GM12878 (cell line): ENCODE results near the gene PGK1. TPM values are rescaled to one million over a fixed set of nuclear protein-coding genes. Genes with fewer than 3 reads are reported as not detected.

ENCODE experiments used
- ATAC-seq: fragments of 200-7000 bp; cut with Tn5 transposase; 3 replicates; pipeline ENCODE4 v1.9.1; 2020; ENCODE audit warnings: mild to moderate bottlenecking, moderate library complexity
- BruUV-seq: library from RNA; stranded (reverse); fragments of 400-500 nt; replicated peaks from 2 replicates; lab custom pipeline; 2021; lab: Mats Ljungman, UMichigan
- CTCF ChIA-PET: fragments of 300-600 bp; sonication (Branson Sonifier 250); formaldehyde crosslinking; extraction: SDS; loops from one replicate; lab custom pipeline; 2021; ENCODE audit warnings: inconsistent platforms; lab: Yijun Ruan, JAX
- POLR2A ChIA-PET: fragments of 350-600 bp; formaldehyde crosslinking; extraction: SDS; loops from one replicate; lab custom pipeline; 2021; ENCODE audit warnings: inconsistent platforms; lab: Charles Lee
- RAD21 ChIA-PET: fragments of 300-600 bp; sonication (Branson Sonifier 250); formaldehyde crosslinking; loops from one replicate; lab custom pipeline; 2023; ENCODE audit warnings: antibody characterized with exemption; ENCODE audit not compliant: unreplicated experiment; lab: Charles Lee
- SMC1A ChIA-PET: fragments of 300-600 bp; sonication (Branson Sonifier 250); formaldehyde crosslinking; loops from one replicate; lab custom pipeline; 2023; ENCODE audit not compliant: unreplicated experiment, uncharacterized antibody; lab: Charles Lee
- DNase-seq: peaks from one replicate; pipeline ENCODE4 v3.0.0-alpha.2; 2011; ENCODE audit warnings: low read depth, low spot score
- FAIRE-seq: peaks from 3 replicates; lab custom pipeline; 2011; peaks lifted over from hg19 to GRCh38; lab: Jason Lieb, UNC
- H2AFZ ChIP-seq: 2 replicates; pipeline ENCODE4 v1.6.0; 2011; ENCODE audit warnings: low read depth, low read length, control low read depth; ENCODE audit not compliant: control insufficient read depth
- H3K27ac ChIP-seq: 2 replicates; pipeline ENCODE4 v1.5.1; 2011; ENCODE audit warnings: control low read depth; ENCODE audit not compliant: control insufficient read depth, insufficient read depth
- H3K27me3 ChIP-seq, 2 experiments: replicated peaks in 1 of 2; 2 replicates each; pipeline versions ENCODE4 v1.6.0 to v1.6.1; 2011; ENCODE audit warnings: low read length in 1 of 2; ENCODE audit not compliant: control insufficient read depth in 2 of 2, insufficient read depth in 2 of 2
- H3K36me3 ChIP-seq, 2 experiments: 2 replicates each; pipeline ENCODE4 v1.5.1; 2011; ENCODE audit warnings: low read length in 1 of 2; ENCODE audit not compliant: control insufficient read depth in 2 of 2, insufficient read depth in 2 of 2
- H3K4me1 ChIP-seq: 2 replicates; pipeline ENCODE4 v1.6.1; 2011; ENCODE audit warnings: mild to moderate bottlenecking, low read length, moderate library complexity, mixed read lengths; ENCODE audit not compliant: control insufficient read depth, insufficient read depth
- H3K4me2 ChIP-seq: 2 replicates; pipeline ENCODE4 v1.6.0; 2011; ENCODE audit warnings: control low read depth; ENCODE audit not compliant: control insufficient read depth, insufficient read depth
- H3K4me3 ChIP-seq: fragments of 200-600 bp; sonication (generic); 2 replicates; pipeline ENCODE4 v1.5.1; 2016
- H3K79me2 ChIP-seq: 2 replicates; pipeline ENCODE4 v1.6.0; 2011; ENCODE audit warnings: low read length; ENCODE audit not compliant: control insufficient read depth, insufficient read depth
- H3K9ac ChIP-seq: 2 replicates; pipeline ENCODE4 v1.8.0; 2011; ENCODE audit warnings: low read length, control low read depth, mixed read lengths; ENCODE audit not compliant: control insufficient read depth, insufficient read depth
- H3K9me3 ChIP-seq: replicated peaks from 3 replicates; pipeline ENCODE4 v1.5.1; 2011; ENCODE audit warnings: mild to moderate bottlenecking, low read length; ENCODE audit not compliant: control insufficient read depth, insufficient read depth
- H4K20me1 ChIP-seq: 2 replicates; pipeline ENCODE4 v1.6.0; 2011; ENCODE audit not compliant: control insufficient read depth, insufficient read depth
- BCL11A ChIP-seq: IDR thresholded peaks from 2 replicates; pipeline ENCODE4 v1.6.1; 2011; ENCODE audit warnings: low read depth, low read length
- HCFC1 ChIP-seq: fragments of 150-350 bp; IDR thresholded peaks from 2 replicates; pipeline ENCODE4 v1.6.1; 2014; ENCODE audit warnings: low read length
- JUNB ChIP-seq: IDR thresholded peaks from 2 replicates; pipeline ENCODE4 v1.6.1; 2016; ENCODE audit warnings: antibody characterized with exemption, mild to moderate bottlenecking
- KLF5 ChIP-seq: fragments of 450-650 bp; IDR thresholded peaks from 2 replicates; pipeline ENCODE4 v1.6.1; 2014; ENCODE audit warnings: mild to moderate bottlenecking; ENCODE audit not compliant: partially characterized antibody
- MTA3 ChIP-seq: IDR thresholded peaks from 2 replicates; pipeline ENCODE4 v1.6.1; 2012; ENCODE audit warnings: low read length, inconsistent platforms, borderline replicate concordance
- NR2C2 ChIP-seq: IDR thresholded peaks from 2 replicates; pipeline ENCODE4 v1.6.1; 2011; ENCODE audit warnings: borderline replicate concordance, low read depth; ENCODE audit not compliant: control insufficient read depth, insufficient read length
- PKNOX1 ChIP-seq: fragments of 450-650 bp; IDR thresholded peaks from 2 replicates; pipeline ENCODE4 v1.6.1; 2016; ENCODE audit warnings: mild to moderate bottlenecking
- PML ChIP-seq: IDR thresholded peaks from 2 replicates; pipeline ENCODE4 v1.6.1; 2012; ENCODE audit warnings: low read length, inconsistent platforms
- PRDM15 ChIP-seq: fragments of 450-650 bp; formaldehyde crosslinking; IDR thresholded peaks from 2 replicates; pipeline ENCODE4 v1.4.0; 2020; ENCODE audit warnings: mild to moderate bottlenecking, moderate library complexity
- RAD51 ChIP-seq: fragments of 450-650 bp; IDR thresholded peaks from 2 replicates; pipeline ENCODE4 v1.6.1; 2016; ENCODE audit warnings: moderate library complexity, mild to moderate bottlenecking, inconsistent platforms
- RBBP5 ChIP-seq: fragments of 200-600 bp; sonication (generic); conservative IDR thresholded peaks from 2 replicates; pipeline ENCODE4 v1.6.1; 2016
- SIX5 ChIP-seq: IDR thresholded peaks from 2 replicates; pipeline ENCODE4 v1.6.1; 2011; ENCODE audit warnings: mild to moderate bottlenecking, low read depth, low read length, moderate library complexity; ENCODE audit not compliant: severe bottlenecking
- TBL1XR1 ChIP-seq: IDR thresholded peaks from 2 replicates; pipeline ENCODE4 v1.6.1; 2012; ENCODE audit warnings: low read depth, low read length, improper control_type of control experiment
- YY1 ChIP-seq: IDR thresholded peaks from 2 replicates; pipeline ENCODE4 v1.6.1; 2011; ENCODE audit warnings: low read depth, mild to moderate bottlenecking, low read length
- ZBTB33 ChIP-seq: fragments of 450-650 bp; IDR thresholded peaks from 2 replicates; pipeline ENCODE4 v1.6.1; 2017; ENCODE audit warnings: mild to moderate bottlenecking
- in situ Hi-C: fragments of 300-500 bp; cut with MboI; formaldehyde crosslinking; loops from 9 replicates; pipeline ENCODE4 v1.14.3; 2018; ENCODE audit warnings: mixed read lengths
- intact Hi-C: fragments of 100-400 bp; cut with micrococcal nuclease; formaldehyde crosslinking; loops from one replicate; pipeline ENCODE4 v1.14.2; 2022; ENCODE audit not compliant: unreplicated experiment
- polyA plus RNA-seq, 11 experiments: library from polyadenylated mRNA; depleted of rRNA in 4 of 11; unstranded in 6 of 11; stranded (reverse) in 5 of 11; fragments of >200 nt; fragmentation: Nextera tagmentation in 4 of 11; fragmentation: Illumina TruSeq in 1 of 11; extraction: Ambion mirVana in 4 of 11; extraction: Trizol in 1 of 11; gene quantifications; 1 replicate in 1 of 11; 2 replicates in 10 of 11; pipeline versions ENCODE4 v1.2.1 to v1.2.3, GENCODE V29; 2011 to 2016; ENCODE audit warnings: inconsistent platforms in 2 of 11, missing spikeins in 2 of 11, low read depth in 1 of 11
- total RNA-seq, 4 experiments: library from RNA; depleted of rRNA in 3 of 4; stranded (reverse); fragments of >200 nt in 3 of 4; fragmentation: Illumina TruSeq in 1 of 4; extraction: Trizol in 1 of 4; gene quantifications; 2 replicates each; pipeline versions ENCODE4 v1.2.1 to v1.2.3, GENCODE V29; 2013 to 2021

The PGK1 gene
- total and polyA plus RNA-seq, 10 of the 15 experiments (the other 5 are each of a cell fraction or from before 2014, with no cell fraction given) = 370 to 1,825 (median 629) TPM

- TF ChIP-seq YY1 (no peak), MTA3 (no peak)
Measured at GRCh38 chrX:78165425-78165824, 61.4 kb downstream of the PGK1 start (continued).

GRCh38 chrX:78168065-78168464 is 64.0 kb downstream of the PGK1 start:
- DNase-seq = no peak
- H3K4me2 ChIP-seq = no peak overlapping the region
- H2AFZ ChIP-seq = no peak overlapping the region
- ChIA-PET RAD21 (no interaction called here), CTCF (interaction anchor here (0.5 to 1.3 kb wide), 2 partner anchors 47 to 1995 kb away, joined by 3 read pairs; partner anchors contain the start of gene PBDC1), SMC1A (interaction anchor here (1.1 kb wide), 1 partner anchor 8 kb away, joined by 3 read pairs; no protein-coding TSS in a partner anchor), POLR2A (no interaction called here)
- H3K9ac ChIP-seq = no peak overlapping the region
- ATAC-seq = no peak
- intact Hi-C loops (no loop called here), in situ Hi-C loops (no loop called here)
- H3K9me3 ChIP-seq = no peaks in the 10 kb centered on the region
- no peak overlapping the region for H3K4me3 ChIP-seq
- no peaks in the 10 kb centered on the region for H3K36me3 ChIP-seq
- no peaks in the 10 kb centered on the region for H3K79me2 ChIP-seq
- no peak for FAIRE-seq
- no peak overlapping the region for H3K27ac ChIP-seq
- no peaks in the 10 kb centered on the region for H3K27me3 ChIP-seq
- no peak for TF ChIP-seq TBL1XR1
- TF ChIP-seq PKNOX1 = no peak
- no peak for TF ChIP-seq PRDM15 (CRISPR knock-in tag)
- no peak for TF ChIP-seq ZBTB33
- no peak for TF ChIP-seq PML
- no peak for TF ChIP-seq NR2C2
- no peak for TF ChIP-seq HCFC1
- no peak for TF ChIP-seq RBBP5
- no peak for TF ChIP-seq SIX5
- TF ChIP-seq RAD51 = no peak
- TF ChIP-seq KLF5 = no peak
- no peak for TF ChIP-seq JUNB
- no peak for TF ChIP-seq BCL11A
- BruUV-seq = no TSS peak
- no peaks in the 10 kb centered on the region for H3K4me1 ChIP-seq
- H4K20me1 ChIP-seq = no peaks in the 10 kb centered on the region
